Naive thymus-derived CD4-positive, alpha-beta T cell (primary cell): ENCODE data around the gene USP11. TPM values are rescaled to one million over a fixed set of nuclear protein-coding genes. Genes with fewer than 3 reads are reported as not detected.
A peak's percentile ranks its signal among the peaks of the same experiment; 100 is the strongest.

ENCODE experiments used
- ATAC-seq: fragments of 150-1000 bp; cut with Tn5 transposase; 2 replicates; pipeline ENCODE4 v1.10.0; 2021; ENCODE audit warnings: mild to moderate bottlenecking, moderate library complexity
- CTCF ChIA-PET: fragments of 350-600 bp; sonication (Branson Sonifier 250); formaldehyde crosslinking; loops from one replicate; lab custom pipeline; 2021; ENCODE audit warnings: antibody characterized with exemption; lab: Charles Lee
- POLR2A ChIA-PET: fragments of 350-600 bp; sonication (Branson Sonifier 250); formaldehyde crosslinking; loops from one replicate; lab custom pipeline; 2021; ENCODE audit warnings: antibody characterized with exemption, inconsistent platforms; lab: Charles Lee
- DNase-seq, 9 donors: peaks; one replicate each; pipeline versions ENCODE4 v3.0.0 to v3.0.0-alpha.2; 2020 to 2022; ENCODE audit warnings: mixed read lengths in 1 of 9
- H3K27ac ChIP-seq: one replicate; pipeline ENCODE4 v1.7.0; 2013; ENCODE audit warnings: mild to moderate bottlenecking, low read depth, low read length, moderate library complexity
- H3K27me3 ChIP-seq, 2 donors: one replicate each; pipeline ENCODE4 v1.7.0; 2013; ENCODE audit warnings: low read length in 2 of 2, mild to moderate bottlenecking in 2 of 2, moderate library complexity in 2 of 2; ENCODE audit not compliant: control insufficient read depth in 2 of 2, insufficient read depth in 2 of 2
- H3K36me3 ChIP-seq, 3 experiments: 1 replicate in 2 of 3; 2 replicates in 1 of 3; pipeline ENCODE4 v1.7.0; 2013; ENCODE audit warnings: low read length in 3 of 3, mild to moderate bottlenecking in 3 of 3, moderate library complexity in 1 of 3; ENCODE audit not compliant: insufficient read depth in 3 of 3, control insufficient read depth in 2 of 3
- H3K4me1 ChIP-seq, 2 donors: one replicate each; pipeline ENCODE4 v1.7.0; 2013; ENCODE audit warnings: low read length in 2 of 2, mild to moderate bottlenecking in 2 of 2, moderate library complexity in 1 of 2; ENCODE audit not compliant: control insufficient read depth in 2 of 2, insufficient read depth in 2 of 2
- H3K4me3 ChIP-seq: 2 replicates; pipeline ENCODE4 v1.7.0; 2013; ENCODE audit warnings: mild to moderate bottlenecking, low read length
- H3K9me3 ChIP-seq, 3 experiments: 1 replicate in 2 of 3; 2 replicates in 1 of 3; pipeline ENCODE4 v1.7.0; 2013; ENCODE audit warnings: low read length in 3 of 3; ENCODE audit not compliant: control insufficient read depth in 2 of 3
- H3K27ac Mint-ChIP-seq, 9 donors: one replicate each; pipeline ENCODE4 v1.8.0; 2020 to 2022; ENCODE audit warnings: mixed read lengths in 9 of 9, mild to moderate bottlenecking in 8 of 9, moderate library complexity in 5 of 9, inconsistent platforms in 2 of 9
- H3K27me3 Mint-ChIP-seq, 5 donors: one replicate each; pipeline ENCODE4 v1.8.0; 2021 to 2022; ENCODE audit warnings: mixed read lengths in 5 of 5, mild to moderate bottlenecking in 1 of 5
- H3K36me3 Mint-ChIP-seq, 5 donors: one replicate each; pipeline ENCODE4 v1.8.0; 2020 to 2022; ENCODE audit warnings: mixed read lengths in 5 of 5, mild to moderate bottlenecking in 3 of 5, inconsistent platforms in 1 of 5
- H3K4me1 Mint-ChIP-seq, 7 donors: one replicate each; pipeline ENCODE4 v1.8.0; 2020 to 2022; ENCODE audit warnings: mixed read lengths in 7 of 7, mild to moderate bottlenecking in 3 of 7, inconsistent platforms in 1 of 7
- H3K4me3 Mint-ChIP-seq, 10 donors: one replicate each; pipeline ENCODE4 v1.8.0; 2020 to 2022; ENCODE audit warnings: mild to moderate bottlenecking in 10 of 10, mixed read lengths in 10 of 10, moderate library complexity in 6 of 10, inconsistent platforms in 2 of 10
- H3K9me3 Mint-ChIP-seq, 11 donors: one replicate each; pipeline ENCODE4 v1.8.0; 2020 to 2022; ENCODE audit warnings: mixed read lengths in 11 of 11, mild to moderate bottlenecking in 4 of 11, inconsistent platforms in 1 of 11, moderate library complexity in 1 of 11
- intact Hi-C, 2 donors: fragments of 100-400 bp; cut with micrococcal nuclease; formaldehyde crosslinking; loops; one replicate each; pipeline ENCODE4 v1.15.1; 2023
- polyA plus RNA-seq, 2 donors: library from polyadenylated mRNA; unstranded; fragments of 300-500 nt; fragmentation: Illumina TruSeq; gene quantifications; one replicate each; pipeline ENCODE4 v1.2.3, GENCODE V29; 2021
- total RNA-seq, 6 experiments: library from RNA in 5 of 6; stranded (reverse) in 5 of 6; gene quantifications; 1 replicate in 5 of 6; 2 replicates in 1 of 6; pipeline ENCODE4 v1.2.3 and lab custom pipeline; 2021 to 2026

Gene USP11
- total and polyA plus RNA-seq, 7 experiments from 2014 or later = 21.3 to 101 (median 77.0) TPM

DNA sequence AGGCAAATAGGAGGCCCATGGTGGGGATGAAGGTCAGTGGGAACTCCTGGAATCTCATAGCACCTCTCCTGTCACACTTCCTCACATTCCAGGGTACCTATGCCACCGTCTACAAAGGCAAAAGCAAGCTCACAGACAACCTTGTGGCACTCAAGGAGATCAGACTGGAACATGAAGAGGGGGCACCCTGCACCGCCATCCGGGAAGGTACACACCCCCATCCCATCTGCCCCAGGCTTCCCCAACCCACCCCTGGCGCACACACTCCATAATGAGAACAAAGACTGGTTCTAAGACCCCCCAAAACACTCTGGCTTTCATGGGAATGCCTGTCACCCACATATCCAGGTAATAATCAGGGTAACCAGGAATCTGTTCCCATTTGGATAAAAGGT, 7.9 kb upstream of the USP11 start:
- H3K4me3 Mint-ChIP-seq = no peak overlapping the region
- Histone ChIP-seq H3K27me3 (no peaks in the 10 kb centered on the region), H3K9me3 (no peaks in the 10 kb centered on the region), H3K36me3 (peaks cover 4 to 57% (median 8%) of the 10 kb centered on the region in 3 experiments), H3K4me3 (no peak overlapping the region), H3K4me1 (peaks cover 8 to 12% of the 10 kb centered on the region in 2 donors), H3K27ac (no peak overlapping the region)
- DNase-seq (no peak), ATAC-seq (no peak)
- POLR2A ChIA-PET = interaction anchor here (2.4 kb wide), 1 partner anchor 7 kb away, joined by 5 read pairs; the partner anchor contains the start of gene USP11
- H3K27me3 Mint-ChIP-seq = no peaks in the 10 kb centered on the region
- CTCF ChIA-PET = no interaction called here
- H3K4me1 Mint-ChIP-seq = peaks cover 12 to 21% (median 18%) of the 10 kb centered on the region in 7 donors
- H3K9me3 Mint-ChIP-seq = peaks cover 0 to 1% (median 0%) of the 10 kb centered on the region in 11 donors
- H3K27ac Mint-ChIP-seq = no peak overlapping the region
- intact Hi-C loops = no loop called here
- peaks cover 0 to 56% (median 13%) of the 10 kb centered on the region in 5 donors for H3K36me3 Mint-ChIP-seq

DNA sequence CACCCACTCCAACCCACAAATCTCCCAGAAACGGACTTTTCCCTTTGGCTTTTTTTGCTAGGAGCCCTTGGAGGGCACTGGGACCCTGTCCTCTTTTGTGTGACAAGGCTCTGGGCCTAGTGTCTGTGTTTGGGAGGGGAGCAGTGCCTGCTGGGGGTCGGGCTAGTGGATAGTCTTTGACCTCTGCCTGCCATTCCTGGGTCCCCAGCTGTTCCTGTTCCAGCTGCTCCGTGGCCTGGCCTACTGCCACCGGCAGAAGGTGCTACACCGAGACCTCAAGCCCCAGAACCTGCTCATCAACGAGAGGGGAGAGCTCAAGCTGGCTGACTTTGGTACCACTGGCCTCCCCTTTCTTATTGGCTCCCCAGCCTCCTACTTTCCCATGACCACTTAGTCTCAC, 6.7 kb upstream of the USP11 start:
- Histone ChIP-seq H3K9me3 (no peaks in the 10 kb centered on the region), H3K4me1 (peaks cover 0 to under 1% of the 10 kb centered on the region in 2 donors), H3K27ac (no peak overlapping the region), H3K27me3 (no peaks in the 10 kb centered on the region), H3K4me3 (no peak overlapping the region), H3K36me3 (peaks cover 4 to 60% (median 8%) of the 10 kb centered on the region in 3 experiments)
- ATAC-seq (no peak), DNase-seq (no peak)
- ChIA-PET POLR2A (no interaction called here), CTCF (no interaction called here)
- intact Hi-C loops = no loop called here
- H3K4me3 Mint-ChIP-seq = no peak overlapping the region
- no peak overlapping the region for H3K27ac Mint-ChIP-seq
- H3K4me1 Mint-ChIP-seq = peaks cover under 1 to 11% (median 9%) of the 10 kb centered on the region in 7 donors
- peaks cover 0 to 61% (median 9%) of the 10 kb centered on the region in 5 donors for H3K36me3 Mint-ChIP-seq
- peaks cover 0 to under 1% (median 0%) of the 10 kb centered on the region in 11 donors for H3K9me3 Mint-ChIP-seq
- H3K27me3 Mint-ChIP-seq = no peaks in the 10 kb centered on the region

DNA sequence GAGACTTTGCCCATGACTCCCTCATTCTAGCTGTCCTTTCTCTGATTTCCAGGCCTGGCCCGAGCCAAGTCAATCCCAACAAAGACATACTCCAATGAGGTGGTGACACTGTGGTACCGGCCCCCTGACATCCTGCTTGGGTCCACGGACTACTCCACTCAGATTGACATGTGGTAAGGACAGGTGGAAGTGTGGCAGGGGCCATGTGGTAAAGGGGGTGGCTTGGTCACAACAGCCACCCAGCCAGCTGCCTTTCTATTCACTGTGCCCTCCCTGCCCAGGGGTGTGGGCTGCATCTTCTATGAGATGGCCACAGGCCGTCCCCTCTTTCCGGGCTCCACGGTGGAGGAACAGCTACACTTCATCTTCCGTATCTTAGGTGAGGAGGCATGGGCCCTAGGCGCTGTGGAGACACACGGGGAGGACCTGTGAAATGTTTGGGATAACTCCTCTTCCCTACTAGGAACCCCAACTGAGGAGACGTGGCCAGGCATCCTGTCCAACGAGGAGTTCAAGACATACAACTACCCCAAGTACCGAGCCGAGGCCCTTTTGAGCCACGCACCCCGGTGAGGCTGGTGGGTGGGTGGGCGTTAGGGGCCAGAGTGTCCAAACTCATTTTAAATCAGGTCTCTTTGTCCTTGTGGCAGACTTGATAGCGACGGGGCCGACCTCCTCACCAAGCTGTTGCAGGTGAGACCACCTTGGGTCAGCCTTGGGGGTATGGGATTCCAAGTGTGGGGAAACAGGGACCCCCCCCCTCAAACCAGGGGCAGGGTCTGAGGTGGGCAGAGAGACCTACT, 6.1 kb upstream of the USP11 start:
- no peaks in the 10 kb centered on the region for H3K27me3 Mint-ChIP-seq
- intact Hi-C loops = no loop called here
- no peaks in the 10 kb centered on the region for H3K27me3 ChIP-seq
- ATAC-seq (no peak), DNase-seq (no peak)
- H3K4me1 Mint-ChIP-seq = peaks cover 0 to 10% (median 5%) of the 10 kb centered on the region in 7 donors
- H3K9me3 ChIP-seq = no peaks in the 10 kb centered on the region
- no peak overlapping the region for H3K4me3 ChIP-seq
- peaks cover 0 to 2% (median 0%) of the 10 kb centered on the region in 11 donors for H3K9me3 Mint-ChIP-seq
- peaks cover 4 to 60% (median 8%) of the 10 kb centered on the region in 3 experiments for H3K36me3 ChIP-seq
- POLR2A ChIA-PET = no interaction called here
- peak overlapping the region in 1 of 9 donors; percentile 36 for H3K27ac Mint-ChIP-seq
- CTCF ChIA-PET = no interaction called here
- H3K4me1 ChIP-seq = no peaks in the 10 kb centered on the region
- H3K36me3 Mint-ChIP-seq = peaks cover 0 to 61% (median 9%) of the 10 kb centered on the region in 5 donors
- no peak overlapping the region for H3K27ac ChIP-seq
- no peak overlapping the region for H3K4me3 Mint-ChIP-seq

DNA sequence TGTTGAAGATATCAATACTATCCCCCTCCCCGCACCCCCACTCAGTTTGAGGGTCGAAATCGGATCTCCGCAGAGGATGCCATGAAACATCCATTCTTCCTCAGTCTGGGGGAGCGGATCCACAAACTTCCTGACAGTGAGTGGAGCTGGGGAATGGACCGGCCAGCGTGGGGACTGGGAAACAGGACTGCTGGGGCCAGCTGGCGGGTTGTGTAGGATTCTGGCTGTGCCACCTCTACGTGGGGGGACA, 5.5 kb upstream of the USP11 start:
- peaks cover 0 to 6% (median 2%) of the 10 kb centered on the region in 7 donors for H3K4me1 Mint-ChIP-seq
- no peak for ATAC-seq

DNA sequence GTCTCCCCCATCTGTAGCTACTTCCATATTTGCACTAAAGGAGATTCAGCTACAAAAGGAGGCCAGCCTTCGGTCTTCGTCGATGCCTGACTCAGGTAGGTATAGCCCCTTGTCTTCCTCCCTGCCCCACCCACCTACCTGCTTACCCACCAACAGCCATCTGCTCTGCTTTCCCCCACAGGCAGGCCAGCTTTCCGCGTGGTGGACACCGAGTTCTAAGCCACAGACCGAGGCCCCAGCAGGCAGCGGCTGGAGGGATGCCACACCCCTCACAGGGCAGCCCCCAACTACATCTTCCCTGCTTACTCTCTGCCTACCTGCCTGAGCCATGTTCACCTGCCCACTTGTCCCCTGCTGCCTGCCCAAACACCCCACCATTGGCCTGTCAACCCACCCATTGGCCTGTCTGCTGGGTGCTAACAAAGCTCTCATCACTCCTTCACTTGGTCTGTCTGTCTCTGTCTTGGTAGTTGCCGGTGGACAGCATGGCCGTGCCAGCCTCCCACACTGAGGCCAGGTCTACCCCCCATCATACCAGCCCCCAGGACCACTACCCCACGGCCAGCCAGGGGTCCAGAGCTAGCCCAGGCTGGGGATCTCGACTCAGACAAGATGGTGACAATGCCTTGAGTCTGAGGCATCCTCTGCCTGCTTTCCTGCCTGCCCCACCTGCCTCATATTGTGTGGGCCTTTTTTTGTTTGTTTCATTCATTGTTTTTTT, 4.1 kb upstream of the USP11 start:
- Mint-ChIP-seq H3K27me3 (peaks cover 0 to 4% (median 0%) of the 10 kb centered on the region in 5 donors), H3K4me1 (peaks cover 0 to 12% (median 6%) of the 10 kb centered on the region in 7 donors), H3K36me3 (peaks cover 0 to 52% (median 9%) of the 10 kb centered on the region in 5 donors), H3K27ac (peak overlapping the region in 1 of 9 donors; percentile 43), H3K4me3 (no peak overlapping the region), H3K9me3 (peaks cover 0 to 3% (median 0%) of the 10 kb centered on the region in 11 donors)
- Histone ChIP-seq H3K9me3 (no peaks in the 10 kb centered on the region), H3K27me3 (no peaks in the 10 kb centered on the region), H3K36me3 (peaks cover 4 to 53% (median 8%) of the 10 kb centered on the region in 3 experiments), H3K4me3 (no peak overlapping the region), H3K4me1 (peaks cover 0 to 6% of the 10 kb centered on the region in 2 donors), H3K27ac (no peak overlapping the region)
- ChIA-PET POLR2A (interaction anchor here (0.5 to 1.1 kb wide), 2 partner anchors 10 to 404 kb away, joined by 3 to 6 read pairs; partner anchors contain the start of gene CDK16), CTCF (no interaction called here)
- ATAC-seq = no peak
- DNase-seq = no peak
- intact Hi-C loops = no loop called here

More for the DNA sequence above, 5.5 kb upstream of the USP11 start:
- peaks cover 0 to 3% of the 10 kb centered on the region in 2 donors for H3K4me1 ChIP-seq
- H3K9me3 ChIP-seq = no peaks in the 10 kb centered on the region
- Mint-ChIP-seq H3K27ac (no peak overlapping the region), H3K27me3 (no peaks in the 10 kb centered on the region), H3K36me3 (peaks cover 0 to 61% (median 9%) of the 10 kb centered on the region in 5 donors), H3K9me3 (peaks cover 0 to 2% (median 0%) of the 10 kb centered on the region in 11 donors), H3K4me3 (no peak overlapping the region)
- no peaks in the 10 kb centered on the region for H3K27me3 ChIP-seq
- DNase-seq = no peak
- ChIA-PET POLR2A (no interaction called here), CTCF (no interaction called here)
- no peak overlapping the region for H3K4me3 ChIP-seq
- no peak overlapping the region for H3K27ac ChIP-seq
- peaks cover 4 to 60% (median 8%) of the 10 kb centered on the region in 3 experiments for H3K36me3 ChIP-seq
- intact Hi-C loops = no loop called here

DNA sequence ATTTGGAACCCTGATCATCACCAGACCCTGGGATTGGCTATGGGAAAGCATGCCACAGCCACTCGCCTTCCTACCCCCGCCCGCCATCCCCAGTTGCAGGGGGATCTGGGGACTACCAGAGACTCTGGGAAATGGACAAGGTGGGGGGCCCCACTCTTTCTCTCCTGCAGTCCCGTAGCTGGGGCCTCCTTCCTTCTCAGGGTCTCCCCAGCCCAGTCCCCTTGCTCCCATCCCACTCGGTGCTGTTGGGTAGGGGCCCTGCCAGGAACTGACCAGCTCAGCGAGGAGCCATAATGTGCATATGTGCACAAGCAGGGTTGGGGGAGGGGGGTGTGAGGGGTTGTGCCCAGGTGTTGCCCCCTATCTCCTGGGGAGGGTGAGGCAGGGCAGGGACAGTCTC, 3.4 kb upstream of the USP11 start:
- H3K4me1 ChIP-seq = peaks cover 0 to 6% of the 10 kb centered on the region in 2 donors
- ATAC-seq (no peak), DNase-seq (no peak)
- H3K27ac ChIP-seq = no peak overlapping the region
- ChIA-PET CTCF (no interaction called here), POLR2A (interaction anchor here (1.1 kb wide), 1 partner anchor 11 kb away, joined by 6 read pairs; the partner anchor contains the start of gene CDK16)
- Mint-ChIP-seq H3K4me3 (no peak overlapping the region), H3K9me3 (peaks cover 0 to 3% (median 0%) of the 10 kb centered on the region in 11 donors), H3K36me3 (peaks cover 0 to 45% (median 9%) of the 10 kb centered on the region in 5 donors), H3K27me3 (peaks cover 0 to 4% (median 0%) of the 10 kb centered on the region in 5 donors), H3K4me1 (peaks cover 0 to 18% (median 6%) of the 10 kb centered on the region in 7 donors), H3K27ac (peak overlapping the region in 1 of 9 donors; percentile 38)
- intact Hi-C loops = no loop called here
- no peak overlapping the region for H3K4me3 ChIP-seq
- no peaks in the 10 kb centered on the region for H3K27me3 ChIP-seq
- H3K36me3 ChIP-seq = peaks cover 4 to 46% (median 8%) of the 10 kb centered on the region in 3 experiments
- no peaks in the 10 kb centered on the region for H3K9me3 ChIP-seq
